HEK293 (cell line): ENCODE results near the gene SUFU.

ENCODE experiments used
- EGR2 ChIP-seq: fragments of 450-650 bp; formaldehyde crosslinking; IDR thresholded peaks from 2 replicates; pipeline ENCODE4 v1.5.1; 2016; ENCODE audit warnings: low read depth, missing biosample characterization, missing genetic modification characterization
- KLF7 ChIP-seq: fragments of 450-650 bp; formaldehyde crosslinking; IDR thresholded peaks from 2 replicates; pipeline ENCODE4 v1.5.1; 2016; ENCODE audit warnings: missing biosample characterization, missing genetic modification characterization, borderline replicate concordance
- PRDM1 ChIP-seq: fragments of 450-650 bp; formaldehyde crosslinking; IDR thresholded peaks from 2 replicates; pipeline ENCODE4; 2016; ENCODE audit warnings: missing biosample characterization, missing genetic modification characterization
- REPIN1 ChIP-seq: fragments of 450-650 bp; formaldehyde crosslinking; IDR thresholded peaks from 2 replicates; pipeline ENCODE4 v1.5.1; 2017; ENCODE audit warnings: missing biosample characterization, missing genetic modification characterization, low read depth
- ZBTB1 ChIP-seq: fragments of 450-650 bp; formaldehyde crosslinking; IDR thresholded peaks from 2 replicates; pipeline ENCODE4 v1.5.1; 2016; ENCODE audit warnings: missing biosample characterization, missing genetic modification characterization
- ZBTB21 ChIP-seq: fragments of 450-650 bp; formaldehyde crosslinking; IDR thresholded peaks from 2 replicates; pipeline ENCODE4 v1.5.1; 2017; ENCODE audit warnings: missing biosample characterization, missing genetic modification characterization
- ZBTB7A ChIP-seq: fragments of 450-650 bp; formaldehyde crosslinking; IDR thresholded peaks from 2 replicates; pipeline ENCODE4 v1.5.1; 2016; ENCODE audit warnings: low read depth, missing biosample characterization, missing genetic modification characterization
- ZFP3 ChIP-seq: fragments of 450-650 bp; formaldehyde crosslinking; IDR thresholded peaks from 2 replicates; pipeline ENCODE4 v1.5.1; 2016; ENCODE audit warnings: low read depth, missing biosample characterization, missing genetic modification characterization
- ZNF146 ChIP-seq: fragments of 450-650 bp; formaldehyde crosslinking; IDR thresholded peaks from 2 replicates; pipeline ENCODE4 v1.5.1; 2016; ENCODE audit warnings: missing biosample characterization, missing genetic modification characterization
- ZNF16 ChIP-seq: fragments of 450-650 bp; formaldehyde crosslinking; IDR thresholded peaks from 2 replicates; pipeline ENCODE4 v1.5.1; 2016; ENCODE audit warnings: low read depth, missing biosample characterization, missing genetic modification characterization
- ZNF19 ChIP-seq: fragments of 450-650 bp; formaldehyde crosslinking; IDR thresholded peaks from 2 replicates; pipeline ENCODE4; 2016; ENCODE audit warnings: missing biosample characterization, missing genetic modification characterization, low read depth
- ZNF223 ChIP-seq: fragments of 450-650 bp; formaldehyde crosslinking; IDR thresholded peaks from 2 replicates; pipeline ENCODE4 v1.5.1; 2016; ENCODE audit warnings: missing biosample characterization, missing genetic modification characterization
- ZNF335 ChIP-seq: fragments of 450-650 bp; formaldehyde crosslinking; conservative IDR thresholded peaks from 2 replicates; pipeline ENCODE4 v1.5.1; 2016; ENCODE audit warnings: missing biosample characterization, missing genetic modification characterization
- ZNF37A ChIP-seq: fragments of 450-650 bp; IDR thresholded peaks from 2 replicates; pipeline ENCODE4 v1.5.1; 2018; ENCODE audit warnings: missing biosample characterization, missing genetic modification characterization
- ZNF391 ChIP-seq: fragments of 450-650 bp; formaldehyde crosslinking; IDR thresholded peaks from 2 replicates; pipeline ENCODE4 v1.5.1; 2016; ENCODE audit warnings: low read depth, missing biosample characterization, missing genetic modification characterization, borderline replicate concordance
- ZNF416 ChIP-seq: fragments of 450-650 bp; formaldehyde crosslinking; IDR thresholded peaks from 2 replicates; pipeline ENCODE4 v1.5.1; 2016; ENCODE audit warnings: missing biosample characterization, missing genetic modification characterization
- ZNF549 ChIP-seq: fragments of 450-650 bp; IDR thresholded peaks from 2 replicates; pipeline ENCODE4 v1.5.1; 2018; ENCODE audit warnings: missing biosample characterization, missing genetic modification characterization, mild to moderate bottlenecking, inconsistent platforms, moderate library complexity
- ZNF600 ChIP-seq: fragments of 450-650 bp; formaldehyde crosslinking; IDR thresholded peaks from 2 replicates; pipeline ENCODE4 v1.5.1; 2016; ENCODE audit warnings: missing biosample characterization, missing genetic modification characterization
- ZNF610 ChIP-seq: fragments of 450-650 bp; formaldehyde crosslinking; IDR thresholded peaks from 2 replicates; pipeline ENCODE4 v1.5.1; 2016; ENCODE audit warnings: missing biosample characterization, missing genetic modification characterization, borderline replicate concordance
- ZNF654 ChIP-seq: fragments of 450-650 bp; formaldehyde crosslinking; IDR thresholded peaks from 2 replicates; pipeline ENCODE4 v1.5.1; 2016; ENCODE audit warnings: low read depth, missing biosample characterization, missing genetic modification characterization
- ZNF747 ChIP-seq: fragments of 450-650 bp; formaldehyde crosslinking; IDR thresholded peaks from 2 replicates; pipeline ENCODE4 v1.5.1; 2016; ENCODE audit warnings: missing biosample characterization, missing genetic modification characterization
- ZNF776 ChIP-seq: fragments of 450-650 bp; formaldehyde crosslinking; IDR thresholded peaks from 2 replicates; pipeline ENCODE4 v1.5.0; 2017; ENCODE audit warnings: missing biosample characterization, missing genetic modification characterization, borderline replicate concordance
- ZNF785 ChIP-seq: fragments of 450-650 bp; formaldehyde crosslinking; IDR thresholded peaks from 2 replicates; pipeline ENCODE4 v1.5.1; 2016; ENCODE audit warnings: missing biosample characterization, missing genetic modification characterization
- ZNF837 ChIP-seq: fragments of 450-650 bp; formaldehyde crosslinking; IDR thresholded peaks from 2 replicates; pipeline ENCODE4 v1.5.1; 2016; ENCODE audit warnings: missing biosample characterization, missing genetic modification characterization
- TF ChIP-seq, protein P1 (sequence below): fragments of 450-650 bp; formaldehyde crosslinking; IDR thresholded peaks from 2 replicates; pipeline ENCODE4 v1.5.1; 2016; ENCODE audit warnings: missing biosample characterization, missing genetic modification characterization, borderline replicate concordance
- TF ChIP-seq, protein P2 (sequence below): fragments of 450-650 bp; formaldehyde crosslinking; IDR thresholded peaks from 2 replicates; pipeline ENCODE4 v1.5.1; 2016; ENCODE audit warnings: missing biosample characterization, missing genetic modification characterization, borderline replicate concordance
- TF ChIP-seq, protein P3 (sequence below): fragments of 450-650 bp; formaldehyde crosslinking; IDR thresholded peaks from 2 replicates; pipeline ENCODE4 v1.5.1; 2017; ENCODE audit warnings: missing biosample characterization, missing genetic modification characterization
- TF ChIP-seq, protein P4 (sequence below): fragments of 450-650 bp; formaldehyde crosslinking; IDR thresholded peaks from 2 replicates; pipeline ENCODE4 v1.5.1; 2016; ENCODE audit warnings: missing biosample characterization, missing genetic modification characterization

SUFU gene

DNA sequence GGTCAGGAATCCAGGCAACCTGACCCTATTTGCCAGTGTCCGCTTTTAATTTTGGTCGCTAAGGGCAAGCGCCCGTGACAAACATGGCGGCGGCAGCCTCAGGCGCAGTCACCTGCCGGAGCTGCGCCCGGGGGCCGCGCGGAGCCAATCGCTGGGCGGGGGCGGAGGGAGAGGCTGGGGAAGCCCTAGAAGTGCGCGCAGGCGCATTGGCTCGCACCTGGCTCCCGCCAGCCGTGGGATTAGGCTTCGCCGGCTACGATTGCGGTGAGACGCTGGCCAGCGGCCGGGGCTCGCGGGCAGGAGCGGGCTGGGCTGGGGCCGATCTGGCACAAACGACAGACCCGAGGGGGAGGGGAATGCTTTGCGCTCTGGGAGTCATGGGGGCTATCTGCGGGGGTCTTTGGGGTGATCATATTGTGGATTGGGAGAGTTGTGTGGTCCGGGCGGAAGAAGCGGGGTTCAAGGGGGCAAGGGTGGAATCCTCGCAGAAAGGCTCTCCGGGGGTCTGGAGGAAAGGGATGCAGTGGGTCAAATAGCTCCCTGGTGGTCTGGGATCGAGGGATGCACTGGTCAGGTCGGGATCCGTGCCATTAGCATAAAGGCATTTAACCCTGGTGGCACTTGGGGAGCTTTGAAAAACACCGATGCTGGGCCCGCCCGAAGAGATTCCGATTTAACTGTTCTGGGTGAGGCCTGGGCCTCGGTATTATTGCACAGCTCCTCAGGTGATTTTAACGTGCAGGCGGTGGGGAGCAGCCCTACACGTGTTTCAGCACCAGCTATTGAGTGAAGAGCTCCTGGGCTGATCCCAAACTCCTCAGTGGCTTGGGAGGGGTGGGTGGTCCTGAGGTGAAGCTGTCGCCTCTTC lies 42.4 kb upstream of the SUFU start (continued):
- TF ChIP-seq ZNF223 (tag by site-specific recombination) = no peak
- peak; percentile 62 for TF ChIP-seq ZNF600 (tag by site-specific recombination)
- TF ChIP-seq ZNF654 = no peak
- TF ChIP-seq ZBTB7A (tag by site-specific recombination) = peak; percentile 46; the same call in 1 of the 2 replicates
- TF ChIP-seq ZNF391 = peak; percentile 88; the same call in 1 of the 2 replicates
- no peak for TF ChIP-seq ZNF747 (tag by site-specific recombination)
- TF ChIP-seq ZNF37A (tag by site-specific recombination) = no peak
- no peak for TF ChIP-seq ZNF16
- TF ChIP-seq, protein P1, sequence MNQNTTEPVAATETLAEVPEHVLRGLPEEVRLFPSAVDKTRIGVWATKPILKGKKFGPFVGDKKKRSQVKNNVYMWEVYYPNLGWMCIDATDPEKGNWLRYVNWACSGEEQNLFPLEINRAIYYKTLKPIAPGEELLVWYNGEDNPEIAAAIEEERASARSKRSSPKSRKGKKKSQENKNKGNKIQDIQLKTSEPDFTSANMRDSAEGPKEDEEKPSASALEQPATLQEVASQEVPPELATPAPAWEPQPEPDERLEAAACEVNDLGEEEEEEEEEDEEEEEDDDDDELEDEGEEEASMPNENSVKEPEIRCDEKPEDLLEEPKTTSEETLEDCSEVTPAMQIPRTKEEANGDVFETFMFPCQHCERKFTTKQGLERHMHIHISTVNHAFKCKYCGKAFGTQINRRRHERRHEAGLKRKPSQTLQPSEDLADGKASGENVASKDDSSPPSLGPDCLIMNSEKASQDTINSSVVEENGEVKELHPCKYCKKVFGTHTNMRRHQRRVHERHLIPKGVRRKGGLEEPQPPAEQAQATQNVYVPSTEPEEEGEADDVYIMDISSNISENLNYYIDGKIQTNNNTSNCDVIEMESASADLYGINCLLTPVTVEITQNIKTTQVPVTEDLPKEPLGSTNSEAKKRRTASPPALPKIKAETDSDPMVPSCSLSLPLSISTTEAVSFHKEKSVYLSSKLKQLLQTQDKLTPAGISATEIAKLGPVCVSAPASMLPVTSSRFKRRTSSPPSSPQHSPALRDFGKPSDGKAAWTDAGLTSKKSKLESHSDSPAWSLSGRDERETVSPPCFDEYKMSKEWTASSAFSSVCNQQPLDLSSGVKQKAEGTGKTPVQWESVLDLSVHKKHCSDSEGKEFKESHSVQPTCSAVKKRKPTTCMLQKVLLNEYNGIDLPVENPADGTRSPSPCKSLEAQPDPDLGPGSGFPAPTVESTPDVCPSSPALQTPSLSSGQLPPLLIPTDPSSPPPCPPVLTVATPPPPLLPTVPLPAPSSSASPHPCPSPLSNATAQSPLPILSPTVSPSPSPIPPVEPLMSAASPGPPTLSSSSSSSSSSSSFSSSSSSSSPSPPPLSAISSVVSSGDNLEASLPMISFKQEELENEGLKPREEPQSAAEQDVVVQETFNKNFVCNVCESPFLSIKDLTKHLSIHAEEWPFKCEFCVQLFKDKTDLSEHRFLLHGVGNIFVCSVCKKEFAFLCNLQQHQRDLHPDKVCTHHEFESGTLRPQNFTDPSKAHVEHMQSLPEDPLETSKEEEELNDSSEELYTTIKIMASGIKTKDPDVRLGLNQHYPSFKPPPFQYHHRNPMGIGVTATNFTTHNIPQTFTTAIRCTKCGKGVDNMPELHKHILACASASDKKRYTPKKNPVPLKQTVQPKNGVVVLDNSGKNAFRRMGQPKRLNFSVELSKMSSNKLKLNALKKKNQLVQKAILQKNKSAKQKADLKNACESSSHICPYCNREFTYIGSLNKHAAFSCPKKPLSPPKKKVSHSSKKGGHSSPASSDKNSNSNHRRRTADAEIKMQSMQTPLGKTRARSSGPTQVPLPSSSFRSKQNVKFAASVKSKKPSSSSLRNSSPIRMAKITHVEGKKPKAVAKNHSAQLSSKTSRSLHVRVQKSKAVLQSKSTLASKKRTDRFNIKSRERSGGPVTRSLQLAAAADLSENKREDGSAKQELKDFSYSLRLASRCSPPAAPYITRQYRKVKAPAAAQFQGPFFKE (tag by site-specific recombination) = no peak
- peak; percentile 12; the same call in 1 of the 2 replicates for TF ChIP-seq ZBTB1
- TF ChIP-seq ZFP3 (tag by site-specific recombination) = no peak
- no peak for TF ChIP-seq ZNF549 (tag by site-specific recombination)
- TF ChIP-seq, protein P2, sequence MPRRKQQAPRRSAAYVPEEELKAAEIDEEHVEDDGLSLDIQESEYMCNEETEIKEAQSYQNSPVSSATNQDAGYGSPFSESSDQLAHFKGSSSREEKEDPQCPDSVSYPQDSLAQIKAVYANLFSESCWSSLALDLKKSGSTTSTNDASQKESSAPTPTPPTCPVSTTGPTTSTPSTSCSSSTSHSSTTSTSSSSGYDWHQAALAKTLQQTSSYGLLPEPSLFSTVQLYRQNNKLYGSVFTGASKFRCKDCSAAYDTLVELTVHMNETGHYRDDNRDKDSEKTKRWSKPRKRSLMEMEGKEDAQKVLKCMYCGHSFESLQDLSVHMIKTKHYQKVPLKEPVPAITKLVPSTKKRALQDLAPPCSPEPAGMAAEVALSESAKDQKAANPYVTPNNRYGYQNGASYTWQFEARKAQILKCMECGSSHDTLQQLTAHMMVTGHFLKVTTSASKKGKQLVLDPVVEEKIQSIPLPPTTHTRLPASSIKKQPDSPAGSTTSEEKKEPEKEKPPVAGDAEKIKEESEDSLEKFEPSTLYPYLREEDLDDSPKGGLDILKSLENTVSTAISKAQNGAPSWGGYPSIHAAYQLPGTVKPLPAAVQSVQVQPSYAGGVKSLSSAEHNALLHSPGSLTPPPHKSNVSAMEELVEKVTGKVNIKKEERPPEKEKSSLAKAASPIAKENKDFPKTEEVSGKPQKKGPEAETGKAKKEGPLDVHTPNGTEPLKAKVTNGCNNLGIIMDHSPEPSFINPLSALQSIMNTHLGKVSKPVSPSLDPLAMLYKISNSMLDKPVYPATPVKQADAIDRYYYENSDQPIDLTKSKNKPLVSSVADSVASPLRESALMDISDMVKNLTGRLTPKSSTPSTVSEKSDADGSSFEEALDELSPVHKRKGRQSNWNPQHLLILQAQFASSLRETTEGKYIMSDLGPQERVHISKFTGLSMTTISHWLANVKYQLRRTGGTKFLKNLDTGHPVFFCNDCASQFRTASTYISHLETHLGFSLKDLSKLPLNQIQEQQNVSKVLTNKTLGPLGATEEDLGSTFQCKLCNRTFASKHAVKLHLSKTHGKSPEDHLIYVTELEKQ (tag by site-specific recombination) = no peak
- no peak for TF ChIP-seq ZNF19 (tag by site-specific recombination)
- no peak for TF ChIP-seq REPIN1 (tag by site-specific recombination)
- no peak for TF ChIP-seq KLF7 (tag by site-specific recombination)
- TF ChIP-seq EGR2 (tag by site-specific recombination) = no peak
- no peak for TF ChIP-seq PRDM1 (tag by site-specific recombination)
- TF ChIP-seq ZBTB21 = no peak
- no peak for TF ChIP-seq ZNF776 (tag by site-specific recombination)
- no peak for TF ChIP-seq ZNF837 (tag by site-specific recombination)
- TF ChIP-seq, protein P3, sequence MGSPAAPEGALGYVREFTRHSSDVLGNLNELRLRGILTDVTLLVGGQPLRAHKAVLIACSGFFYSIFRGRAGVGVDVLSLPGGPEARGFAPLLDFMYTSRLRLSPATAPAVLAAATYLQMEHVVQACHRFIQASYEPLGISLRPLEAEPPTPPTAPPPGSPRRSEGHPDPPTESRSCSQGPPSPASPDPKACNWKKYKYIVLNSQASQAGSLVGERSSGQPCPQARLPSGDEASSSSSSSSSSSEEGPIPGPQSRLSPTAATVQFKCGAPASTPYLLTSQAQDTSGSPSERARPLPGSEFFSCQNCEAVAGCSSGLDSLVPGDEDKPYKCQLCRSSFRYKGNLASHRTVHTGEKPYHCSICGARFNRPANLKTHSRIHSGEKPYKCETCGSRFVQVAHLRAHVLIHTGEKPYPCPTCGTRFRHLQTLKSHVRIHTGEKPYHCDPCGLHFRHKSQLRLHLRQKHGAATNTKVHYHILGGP (tag by site-specific recombination) = no peak
- TF ChIP-seq ZNF335 (tag by site-specific recombination) = peak; percentile 78
- no peak for TF ChIP-seq ZNF416 (tag by site-specific recombination)
- no peak for TF ChIP-seq ZNF146 (tag by site-specific recombination)
- no peak for TF ChIP-seq ZNF785
- TF ChIP-seq ZNF610 (tag by site-specific recombination) = 0 out of 2 replicates have a peak, but pooled peaks have one; percentile 17
- TF ChIP-seq, protein P4, sequence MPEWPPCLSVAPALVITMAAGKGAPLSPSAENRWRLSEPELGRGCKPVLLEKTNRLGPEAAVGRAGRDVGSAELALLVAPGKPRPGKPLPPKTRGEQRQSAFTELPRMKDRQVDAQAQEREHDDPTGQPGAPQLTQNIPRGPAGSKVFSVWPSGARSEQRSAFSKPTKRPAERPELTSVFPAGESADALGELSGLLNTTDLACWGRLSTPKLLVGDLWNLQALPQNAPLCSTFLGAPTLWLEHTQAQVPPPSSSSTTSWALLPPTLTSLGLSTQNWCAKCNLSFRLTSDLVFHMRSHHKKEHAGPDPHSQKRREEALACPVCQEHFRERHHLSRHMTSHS = no peak
